Neutrophil (primary cell): Measurements from ENCODE around the gene PTGER2.

Source experiments
- H3K27ac ChIP-seq: fragments of 200-600 bp; sonication (generic); 2 replicates; pipeline ENCODE4 v1.5.1; 2016; ENCODE audit warnings: mild to moderate bottlenecking, moderate library complexity
- H3K27me3 ChIP-seq: fragments of 200-600 bp; sonication (generic); 2 replicates; pipeline ENCODE4 v1.6.0; 2016; ENCODE audit warnings: mild to moderate bottlenecking
- H3K36me3 ChIP-seq: fragments of 200-600 bp; sonication (generic); 2 replicates; pipeline ENCODE4 v1.5.1; 2017
- H3K4me1 ChIP-seq, 2 experiments: fragments of 200-600 bp in 1 of 2; sonication (generic) in 1 of 2; 1 replicate in 1 of 2; 2 replicates in 1 of 2; pipeline versions ENCODE4 v1.5.1 to v1.6.1; 2013 to 2016; ENCODE audit warnings: low read depth in 1 of 2, low read length in 1 of 2, mild to moderate bottlenecking in 1 of 2, moderate library complexity in 1 of 2; ENCODE audit not compliant: control insufficient read depth in 1 of 2, insufficient read depth in 1 of 2
- H3K4me3 ChIP-seq, 2 experiments: fragments of 200-600 bp in 1 of 2; sonication (generic) in 1 of 2; 1 replicate in 1 of 2; 2 replicates in 1 of 2; pipeline ENCODE4 v1.5.1; 2013 to 2016; ENCODE audit warnings: low read depth in 1 of 2, low read length in 1 of 2, mild to moderate bottlenecking in 1 of 2, moderate library complexity in 1 of 2
- H3K9me3 ChIP-seq: fragments of 200-600 bp; sonication (generic); 2 replicates; pipeline ENCODE4 v1.5.1; 2016
- TF ChIP-seq, protein P1 (sequence below): fragments of 200-600 bp; sonication (generic); IDR thresholded peaks from 2 replicates; pipeline ENCODE4 v1.5.1; 2016; ENCODE audit warnings: antibody characterized with exemption

Gene PTGER2

GRCh38 chr14:52349731-52350130 is 35.6 kb downstream of the PTGER2 start:
- Histone ChIP-seq H3K27ac (no peak overlapping the region), H3K4me1 (no peaks in the 10 kb centered on the region)
- TF ChIP-seq, protein P1, sequence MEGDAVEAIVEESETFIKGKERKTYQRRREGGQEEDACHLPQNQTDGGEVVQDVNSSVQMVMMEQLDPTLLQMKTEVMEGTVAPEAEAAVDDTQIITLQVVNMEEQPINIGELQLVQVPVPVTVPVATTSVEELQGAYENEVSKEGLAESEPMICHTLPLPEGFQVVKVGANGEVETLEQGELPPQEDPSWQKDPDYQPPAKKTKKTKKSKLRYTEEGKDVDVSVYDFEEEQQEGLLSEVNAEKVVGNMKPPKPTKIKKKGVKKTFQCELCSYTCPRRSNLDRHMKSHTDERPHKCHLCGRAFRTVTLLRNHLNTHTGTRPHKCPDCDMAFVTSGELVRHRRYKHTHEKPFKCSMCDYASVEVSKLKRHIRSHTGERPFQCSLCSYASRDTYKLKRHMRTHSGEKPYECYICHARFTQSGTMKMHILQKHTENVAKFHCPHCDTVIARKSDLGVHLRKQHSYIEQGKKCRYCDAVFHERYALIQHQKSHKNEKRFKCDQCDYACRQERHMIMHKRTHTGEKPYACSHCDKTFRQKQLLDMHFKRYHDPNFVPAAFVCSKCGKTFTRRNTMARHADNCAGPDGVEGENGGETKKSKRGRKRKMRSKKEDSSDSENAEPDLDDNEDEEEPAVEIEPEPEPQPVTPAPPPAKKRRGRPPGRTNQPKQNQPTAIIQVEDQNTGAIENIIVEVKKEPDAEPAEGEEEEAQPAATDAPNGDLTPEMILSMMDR = no peak

DNA sequence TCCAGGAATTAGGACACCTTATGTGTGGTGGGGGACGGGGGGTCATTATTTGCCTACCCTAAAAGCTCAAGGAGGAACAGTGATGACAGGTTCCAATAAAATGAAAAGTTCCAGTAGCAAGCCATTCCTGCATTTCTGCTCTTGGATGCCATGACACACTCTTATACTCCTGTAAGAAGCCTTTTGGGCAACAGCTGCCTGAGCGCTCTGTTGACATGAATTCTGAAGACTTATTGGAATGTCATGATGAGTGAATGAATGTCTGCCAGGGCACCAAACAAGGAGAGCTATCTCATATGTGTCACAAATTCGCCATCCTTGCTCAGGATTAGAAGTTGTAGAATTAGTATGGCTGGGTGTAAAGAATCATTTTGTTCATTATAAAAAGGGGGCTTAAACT is 36.3 kb downstream of the PTGER2 start:
- H3K4me1 ChIP-seq = no peaks in the 10 kb centered on the region
- TF ChIP-seq, protein P1 = no peak
- H3K27ac ChIP-seq = no peak overlapping the region
- no peaks in the 10 kb centered on the region for H3K36me3 ChIP-seq
- H3K27me3 ChIP-seq = peaks cover 86% of the 10 kb centered on the region
- H3K9me3 ChIP-seq = no peaks in the 10 kb centered on the region
- no peak overlapping the region for H3K4me3 ChIP-seq

More at GRCh38 chr14:52349731-52350130, 35.6 kb downstream of the PTGER2 start:
- Histone ChIP-seq H3K36me3 (no peaks in the 10 kb centered on the region), H3K27me3 (peaks cover 84% of the 10 kb centered on the region), H3K9me3 (no peaks in the 10 kb centered on the region), H3K4me3 (no peak overlapping the region)

DNA sequence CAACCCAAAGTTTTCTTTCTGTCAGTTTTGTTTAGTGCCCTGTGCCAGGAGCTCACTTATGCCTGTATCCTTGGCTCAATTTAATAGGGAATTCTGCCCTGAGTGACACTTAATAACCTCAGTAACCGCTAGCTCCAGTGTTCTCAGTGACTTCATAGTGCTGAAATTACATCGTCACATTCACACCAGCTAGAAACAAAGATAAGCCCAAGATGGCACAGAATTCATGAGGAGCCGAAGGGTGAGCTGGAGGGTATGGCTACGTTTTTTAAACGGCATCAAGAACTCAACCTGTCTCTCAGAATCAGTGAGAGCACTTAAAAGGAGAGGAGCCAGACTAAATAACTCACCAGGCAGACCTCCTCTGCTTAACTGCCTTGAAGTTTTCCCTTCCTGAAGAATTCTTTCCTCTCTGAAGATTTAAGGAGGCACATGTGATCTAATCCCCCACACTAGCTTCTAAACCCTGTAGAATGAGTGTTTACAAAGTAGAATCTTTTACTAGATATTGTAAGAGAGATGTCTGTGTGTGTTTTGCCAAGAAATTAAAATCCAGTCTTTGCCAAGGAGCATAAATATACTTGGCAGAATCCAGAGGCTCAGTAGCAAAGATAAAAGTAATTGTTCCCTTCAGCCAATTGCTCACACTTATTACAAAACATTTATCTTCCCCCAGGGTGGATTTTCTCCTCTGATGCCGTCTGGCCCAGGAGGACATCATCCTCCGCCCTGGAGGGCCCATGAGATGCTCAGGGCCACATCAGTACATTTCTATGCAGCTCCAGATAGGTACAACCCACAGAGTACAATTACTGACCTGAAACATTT is 37.3 kb downstream of the PTGER2 start:
- H3K4me3 ChIP-seq = no peak overlapping the region

GRCh38 chr14:52352061-52352491 is 38.0 kb downstream of the PTGER2 start:
- Histone ChIP-seq H3K4me1 (no peaks in the 10 kb centered on the region), H3K4me3 (no peak overlapping the region), H3K36me3 (no peaks in the 10 kb centered on the region), H3K27me3 (peaks cover 98% of the 10 kb centered on the region), H3K27ac (no peak overlapping the region), H3K9me3 (no peaks in the 10 kb centered on the region)
- TF ChIP-seq, protein P1 = no peak

More for the DNA sequence above, 37.3 kb downstream of the PTGER2 start:
- TF ChIP-seq, protein P1 = no peak
- H3K4me1 ChIP-seq = no peaks in the 10 kb centered on the region
- H3K27ac ChIP-seq = no peak overlapping the region
- no peaks in the 10 kb centered on the region for H3K9me3 ChIP-seq
- peaks cover 96% of the 10 kb centered on the region for H3K27me3 ChIP-seq
- H3K36me3 ChIP-seq = no peaks in the 10 kb centered on the region

DNA sequence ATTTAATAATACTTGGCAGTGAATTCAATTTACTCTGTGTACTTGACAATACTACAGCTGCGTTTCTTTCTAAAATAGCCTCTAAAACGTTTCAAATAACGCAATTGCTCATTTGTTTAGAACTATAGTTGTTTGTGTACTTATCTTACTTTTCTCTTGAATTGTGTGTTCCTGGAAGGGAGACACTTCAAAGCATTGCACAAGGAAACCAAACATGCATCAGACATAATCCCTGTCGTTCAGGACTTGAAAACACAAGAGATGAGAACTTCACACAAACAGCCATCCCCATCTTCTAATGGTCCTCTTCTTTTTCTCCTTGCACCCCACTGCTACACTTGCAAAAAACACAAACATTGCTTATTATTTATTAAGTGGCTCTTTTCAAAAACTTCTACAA is 38.5 kb downstream of the PTGER2 start:
- Histone ChIP-seq H3K27ac (no peak overlapping the region), H3K9me3 (no peaks in the 10 kb centered on the region), H3K27me3 (peaks cover 98% of the 10 kb centered on the region), H3K4me3 (no peak overlapping the region), H3K36me3 (no peaks in the 10 kb centered on the region), H3K4me1 (no peaks in the 10 kb centered on the region)
- TF ChIP-seq, protein P1 = no peak
